ENCODE results near the gene MT1A. TPM values are rescaled to one million over a fixed set of nuclear protein-coding genes. Genes with fewer than 3 reads are reported as not detected.

MT1A gene
- polyA plus RNA-seq, 1 donor (not counting 4 experiments of a cell fraction or from before 2014, with no cell fraction given) = not detected

DNA sequence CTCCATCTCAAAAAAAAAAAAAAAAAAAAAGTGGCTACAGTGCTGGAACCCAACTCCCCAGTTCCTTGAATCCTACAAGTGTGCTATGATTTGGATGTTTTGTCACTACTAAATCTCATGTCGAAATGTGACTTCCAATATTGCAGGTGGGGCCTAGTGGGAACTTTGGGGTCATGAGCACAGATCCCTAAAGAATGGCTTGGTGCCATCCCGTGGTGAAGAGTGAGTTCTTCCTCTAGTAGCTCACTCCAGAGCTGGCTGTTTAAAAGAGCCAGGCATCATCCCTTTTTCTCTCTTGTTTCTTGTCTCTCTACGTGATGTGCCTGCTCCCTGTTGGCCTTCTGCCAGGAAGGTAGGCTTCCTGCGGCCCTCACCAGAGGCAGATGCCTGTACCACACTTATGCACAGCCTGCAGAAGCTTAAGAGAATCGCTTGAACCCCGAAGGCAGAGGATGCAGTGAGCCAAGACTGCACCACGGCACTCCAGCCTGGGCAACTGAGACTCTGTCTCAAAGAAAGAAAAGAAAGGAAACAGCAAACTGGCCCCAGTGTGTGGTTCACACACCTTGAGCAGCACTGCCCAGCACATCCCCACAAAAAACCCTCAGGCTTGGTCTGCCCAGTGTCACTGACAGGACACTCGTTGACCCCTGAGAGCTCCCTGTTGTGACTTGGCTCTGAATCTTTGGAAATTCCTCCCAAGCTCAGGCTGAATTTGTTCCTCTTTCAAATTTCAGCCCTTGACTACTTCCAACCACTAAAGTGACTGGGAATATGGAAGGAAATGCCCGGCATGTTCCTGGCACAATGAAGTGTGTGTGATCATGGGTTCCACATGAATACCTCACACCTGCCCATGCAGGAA is 9.7 kb upstream of the MT1A start:
- FAIRE-seq = no peak
- no peak for TF ChIP-seq EZH2 (IDR thresholded peaks at IDR 0.05; ENCODE audit: low read length)
- TF ChIP-seq, protein P1, sequence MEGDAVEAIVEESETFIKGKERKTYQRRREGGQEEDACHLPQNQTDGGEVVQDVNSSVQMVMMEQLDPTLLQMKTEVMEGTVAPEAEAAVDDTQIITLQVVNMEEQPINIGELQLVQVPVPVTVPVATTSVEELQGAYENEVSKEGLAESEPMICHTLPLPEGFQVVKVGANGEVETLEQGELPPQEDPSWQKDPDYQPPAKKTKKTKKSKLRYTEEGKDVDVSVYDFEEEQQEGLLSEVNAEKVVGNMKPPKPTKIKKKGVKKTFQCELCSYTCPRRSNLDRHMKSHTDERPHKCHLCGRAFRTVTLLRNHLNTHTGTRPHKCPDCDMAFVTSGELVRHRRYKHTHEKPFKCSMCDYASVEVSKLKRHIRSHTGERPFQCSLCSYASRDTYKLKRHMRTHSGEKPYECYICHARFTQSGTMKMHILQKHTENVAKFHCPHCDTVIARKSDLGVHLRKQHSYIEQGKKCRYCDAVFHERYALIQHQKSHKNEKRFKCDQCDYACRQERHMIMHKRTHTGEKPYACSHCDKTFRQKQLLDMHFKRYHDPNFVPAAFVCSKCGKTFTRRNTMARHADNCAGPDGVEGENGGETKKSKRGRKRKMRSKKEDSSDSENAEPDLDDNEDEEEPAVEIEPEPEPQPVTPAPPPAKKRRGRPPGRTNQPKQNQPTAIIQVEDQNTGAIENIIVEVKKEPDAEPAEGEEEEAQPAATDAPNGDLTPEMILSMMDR (optimal IDR thresholded peaks at IDR 0.05 in 1 of 3, IDR thresholded peaks at IDR 0.05 in 1 of 3, conservative IDR thresholded peaks at IDR 0.05 in 1 of 3; ENCODE audit: extremely low read depth in 1 of 3, insufficient read depth in 2 of 3, low read length in 3 of 3) = no peak

GRCh38 chr16:56629531-56629930 is 8.9 kb upstream of the MT1A start:
- H3K4me3 ChIP-seq (ENCODE audit: control insufficient read depth in 2 of 3, extremely low read depth in 1 of 3, insufficient read depth in 2 of 3, low read depth in 1 of 3, low read length in 3 of 3) = no peak overlapping the region
- H3K79me2 ChIP-seq (ENCODE audit: control insufficient read depth, insufficient read depth, low read length) = peaks cover 9% of the 10 kb centered on the region
- H3K9ac ChIP-seq (ENCODE audit: control insufficient read depth, extremely low read depth, insufficient read depth, low read length) = no peak overlapping the region
- TF ChIP-seq, protein P1 (optimal IDR thresholded peaks at IDR 0.05 in 1 of 3, IDR thresholded peaks at IDR 0.05 in 1 of 3, conservative IDR thresholded peaks at IDR 0.05 in 1 of 3; ENCODE audit: extremely low read depth in 1 of 3, insufficient read depth in 2 of 3, low read length in 3 of 3) = no peak
- TF ChIP-seq EZH2 (IDR thresholded peaks at IDR 0.05; ENCODE audit: low read length) = no peak
- H3K4me1 ChIP-seq (ENCODE audit: control insufficient read depth, extremely low read depth, insufficient read depth, low read length) = peaks cover 14% of the 10 kb centered on the region
- H2AFZ ChIP-seq (ENCODE audit: control insufficient read depth, low read length) = no peak overlapping the region
- DNase-seq (ENCODE audit: low read depth, low spot score) = no peak
- H3K4me2 ChIP-seq (ENCODE audit: control insufficient read depth, extremely low read depth, insufficient read depth, low read depth, low read length) = no peak overlapping the region
- H3K9me1 ChIP-seq (ENCODE audit: control insufficient read depth, extremely low read depth, insufficient read depth, low read length) = no peaks in the 10 kb centered on the region
- no peak for FAIRE-seq
- H3K9me3 ChIP-seq (ENCODE audit: control insufficient read depth, low read depth, low read length) = no peaks in the 10 kb centered on the region
- H3K27me3 ChIP-seq (ENCODE audit: control insufficient read depth, extremely low read depth, insufficient read depth, low read length) = peaks cover 19% of the 10 kb centered on the region
- H3K36me3 ChIP-seq (ENCODE audit: control insufficient read depth in 2 of 2, extremely low read depth in 1 of 2, insufficient read depth in 2 of 2, low read length in 2 of 2) = no peaks in the 10 kb centered on the region
- peaks cover 3% of the 10 kb centered on the region for H4K20me1 ChIP-seq (ENCODE audit: control insufficient read depth, extremely low read depth, insufficient read depth, low read length)
- dilution Hi-C loops (cut with MboI; ENCODE audit: extremely low pct_ligation_motif_present, low sequenced_read_pairs) = no loop called here
- H3K27ac ChIP-seq (ENCODE audit: control insufficient read depth, insufficient read depth, low read length) = no peak overlapping the region

More for the DNA sequence above, 9.7 kb upstream of the MT1A start:
- Histone ChIP-seq H3K9me1 (ENCODE audit: control insufficient read depth, extremely low read depth, insufficient read depth, low read length) (no peaks in the 10 kb centered on the region), H4K20me1 (ENCODE audit: control insufficient read depth, extremely low read depth, insufficient read depth, low read length) (peaks cover 3% of the 10 kb centered on the region), H3K4me2 (ENCODE audit: control insufficient read depth, extremely low read depth, insufficient read depth, low read depth, low read length) (no peak overlapping the region), H3K9me3 (ENCODE audit: control insufficient read depth, low read depth, low read length) (no peaks in the 10 kb centered on the region), H3K27ac (ENCODE audit: control insufficient read depth, insufficient read depth, low read length) (no peak overlapping the region), H3K79me2 (ENCODE audit: control insufficient read depth, insufficient read depth, low read length) (peaks cover 9% of the 10 kb centered on the region), H3K27me3 (ENCODE audit: control insufficient read depth, extremely low read depth, insufficient read depth, low read length) (peaks cover 19% of the 10 kb centered on the region), H3K36me3 (ENCODE audit: control insufficient read depth in 2 of 2, extremely low read depth in 1 of 2, insufficient read depth in 2 of 2, low read length in 2 of 2) (no peaks in the 10 kb centered on the region), H3K4me3 (ENCODE audit: control insufficient read depth in 2 of 3, extremely low read depth in 1 of 3, insufficient read depth in 2 of 3, low read depth in 1 of 3, low read length in 3 of 3) (no peak overlapping the region), H3K9ac (ENCODE audit: control insufficient read depth, extremely low read depth, insufficient read depth, low read length) (no peak overlapping the region), H2AFZ (ENCODE audit: control insufficient read depth, low read length) (no peak overlapping the region), H3K4me1 (ENCODE audit: control insufficient read depth, extremely low read depth, insufficient read depth, low read length) (peaks cover 14% of the 10 kb centered on the region)
- dilution Hi-C loops (cut with MboI; ENCODE audit: extremely low pct_ligation_motif_present, low sequenced_read_pairs) = no loop called here
- no peak for DNase-seq (ENCODE audit: low read depth, low spot score)

Data from keratinocyte (primary cell).